ENCODE results near the gene TCFL5. TPM values are rescaled to one million over a fixed set of nuclear protein-coding genes. Genes with fewer than 3 reads are reported as not detected.

The TCFL5 gene
- total RNA-seq, 1 donor from 2014 or later: 11.0 TPM

- Histone ChIP-seq H3K4me1 (ENCODE audit: insufficient read depth, low read length) (peaks cover 42% of the 10 kb centered on the region), H3K4me3 (ENCODE audit: insufficient read depth, low read depth, low read length) (peak overlapping the region; percentile 70), H3K9me3 (ENCODE audit: insufficient read depth, low read depth, low read length) (no peaks in the 10 kb centered on the region), H3K27me3 (ENCODE audit: insufficient read depth, low read length) (no peaks in the 10 kb centered on the region), H3K9ac (ENCODE audit: low read length) (peak overlapping the region; percentile 79), H3K36me3 (ENCODE audit: insufficient read depth, low read length) (no peaks in the 10 kb centered on the region), H4K20me1 (ENCODE audit: insufficient read depth, low read length) (peaks cover 22% of the 10 kb centered on the region), H3K79me2 (ENCODE audit: insufficient read depth, low read length) (peaks cover 13% of the 10 kb centered on the region), H3K4me2 (ENCODE audit: low read length) (peak overlapping the region; percentile 97), H2AFZ (ENCODE audit: low read depth, low read length) (peak overlapping the region; percentile 97), H3K27ac (ENCODE audit: low read depth, low read length) (peak overlapping the region; percentile 70)
- TF ChIP-seq EZH2 (IDR thresholded peaks at IDR 0.05; ENCODE audit: insufficient read depth, low read length) (no peak), CTCF (IDR thresholded peaks at IDR 0.05; ENCODE audit: insufficient read depth, low read depth, low read length) (no peak)
- Mint-ChIP-seq H3K27ac (ENCODE audit: unreplicated experiment) (peak overlapping the region; percentile 89), H3K27me3 (ENCODE audit: low read depth, unreplicated experiment) (peaks cover 4% of the 10 kb centered on the region), H3K36me3 (ENCODE audit: low read depth, unreplicated experiment) (peaks cover 11% of the 10 kb centered on the region), H3K9me3 (ENCODE audit: unreplicated experiment) (no peaks in the 10 kb centered on the region), H3K4me1 (ENCODE audit: low read depth, unreplicated experiment) (peaks cover 30% of the 10 kb centered on the region), H3K4me3 (ENCODE audit: unreplicated experiment) (peak overlapping the region; percentile 80)
- DNase-seq (ENCODE audit: low read depth) (peak; percentile 82), FAIRE-seq (no peak)
Measured at GRCh38 chr20:62794007-62794724, 67.5 kb downstream of the TCFL5 start.

DNA sequence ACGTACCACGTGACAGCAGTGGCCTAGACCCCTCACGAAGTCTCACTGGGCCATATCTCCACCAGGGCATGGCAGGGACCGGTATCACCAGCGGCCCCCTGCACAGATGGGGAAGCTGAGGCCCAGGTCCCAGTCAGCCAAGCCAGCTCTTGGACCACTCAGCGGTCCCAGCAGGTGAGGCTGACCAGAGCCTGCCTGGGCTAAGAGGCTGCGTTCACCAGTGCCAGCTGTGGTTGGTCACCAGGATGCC is 67.9 kb downstream of the TCFL5 start:
- H3K4me3 Mint-ChIP-seq (ENCODE audit: unreplicated experiment): no peak overlapping the region

More for the DNA sequence above, 67.9 kb downstream of the TCFL5 start:
- no peak for DNase-seq (ENCODE audit: low read depth)
- H3K9ac ChIP-seq (ENCODE audit: low read length): peak overlapping the region; percentile 70
- no peaks in the 10 kb centered on the region for H3K9me3 Mint-ChIP-seq (ENCODE audit: unreplicated experiment)
- H3K27me3 Mint-ChIP-seq (ENCODE audit: low read depth, unreplicated experiment): peaks cover 4% of the 10 kb centered on the region
- TF ChIP-seq EZH2 (IDR thresholded peaks at IDR 0.05; ENCODE audit: insufficient read depth, low read length): no peak
- no peak for TF ChIP-seq CTCF (IDR thresholded peaks at IDR 0.05; ENCODE audit: insufficient read depth, low read depth, low read length)
- peak overlapping the region; percentile 34 for H3K27ac Mint-ChIP-seq (ENCODE audit: unreplicated experiment)
- peaks cover 9% of the 10 kb centered on the region for H3K36me3 Mint-ChIP-seq (ENCODE audit: low read depth, unreplicated experiment)
- peak overlapping the region; percentile 70 for H3K27ac ChIP-seq (ENCODE audit: low read depth, low read length)
- H3K4me1 ChIP-seq (ENCODE audit: insufficient read depth, low read length): peaks cover 42% of the 10 kb centered on the region
- peaks cover 17% of the 10 kb centered on the region for H4K20me1 ChIP-seq (ENCODE audit: insufficient read depth, low read length)
- peak overlapping the region; percentile 89 for H3K4me2 ChIP-seq (ENCODE audit: low read length)
- peak overlapping the region; percentile 97 for H2AFZ ChIP-seq (ENCODE audit: low read depth, low read length)
- H3K36me3 ChIP-seq (ENCODE audit: insufficient read depth, low read length): no peaks in the 10 kb centered on the region
- peak overlapping the region; percentile 35 for H3K4me3 ChIP-seq (ENCODE audit: insufficient read depth, low read depth, low read length)
- H3K79me2 ChIP-seq (ENCODE audit: insufficient read depth, low read length): peaks cover 13% of the 10 kb centered on the region
- no peak for FAIRE-seq
- peaks cover 30% of the 10 kb centered on the region for H3K4me1 Mint-ChIP-seq (ENCODE audit: low read depth, unreplicated experiment)
- peaks cover 1% of the 10 kb centered on the region for H3K27me3 ChIP-seq (ENCODE audit: insufficient read depth, low read length)
- H3K9me3 ChIP-seq (ENCODE audit: insufficient read depth, low read depth, low read length): no peaks in the 10 kb centered on the region
